GM19240 (cell line): Measurements from ENCODE around the gene ACADL.

Source experiments
- DNase-seq: peaks from one replicate; pipeline ENCODE4 v3.0.0; 2011; ENCODE audit warnings: low spot score; ENCODE audit not compliant: insufficient read length

The ACADL gene

GRCh38 chr2:210224941-210225672 lies at the start of gene ACADL:
Gene ACADL, minus strand, starts transcription at chr2:210225447. Its CDS starts 184 bp downstream, at chr2:210225263.
- no peak for DNase-seq

GRCh38 chr2:210271300-210271699 lies 46.1 kb upstream of the ACADL start:
- DNase-seq: no peak

- no peak for DNase-seq
Measured at GRCh38 chr2:210269148-210269547, 43.9 kb upstream of the ACADL start.

GRCh38 chr2:210268281-210268680 lies 43.0 kb upstream of the ACADL start:
- DNase-seq: no peak

GRCh38 chr2:210267698-210268097 lies 42.5 kb upstream of the ACADL start:
- no peak for DNase-seq

GRCh38 chr2:210264282-210264681 lies 39.0 kb upstream of the ACADL start:
- DNase-seq: no peak

- DNase-seq: no peak
Measured at GRCh38 chr2:210263841-210264240, 38.6 kb upstream of the ACADL start.

- no peak for DNase-seq
Measured at GRCh38 chr2:210262036-210262435, 36.8 kb upstream of the ACADL start.

- DNase-seq: no peak
Measured at GRCh38 chr2:210259687-210260086, 34.4 kb upstream of the ACADL start.

- no peak for DNase-seq
Measured at GRCh38 chr2:210252699-210253606, 27.7 kb upstream of the ACADL start.

- no peak for DNase-seq
Measured at GRCh38 chr2:210250622-210251021, 25.4 kb upstream of the ACADL start.

GRCh38 chr2:210233487-210233886 lies 8.2 kb upstream of the ACADL start:
- DNase-seq: no peak

GRCh38 chr2:210230984-210231383 lies 5.7 kb upstream of the ACADL start:
- DNase-seq: no peak

- no peak for DNase-seq
Measured at GRCh38 chr2:210230518-210230917, 5.3 kb upstream of the ACADL start.

GRCh38 chr2:210228586-210228985 lies 3.3 kb upstream of the ACADL start:
- no peak for DNase-seq

GRCh38 chr2:210227290-210228088 lies 2.2 kb upstream of the ACADL start:
- DNase-seq: no peak

- no peak for DNase-seq
Measured at GRCh38 chr2:210226223-210226622, 976 bp upstream of the ACADL start.

- no peak for DNase-seq
Measured at GRCh38 chr2:210224591-210224940, 681 bp downstream of the ACADL start.

GRCh38 chr2:210215120-210215519 lies 10.1 kb downstream of the ACADL start:
- DNase-seq: no peak

GRCh38 chr2:210210185-210210584 lies 15.1 kb downstream of the ACADL start:
- DNase-seq: no peak

GRCh38 chr2:210207929-210208328 lies 17.3 kb downstream of the ACADL start:
- DNase-seq: no peak

- DNase-seq: no peak
Measured at GRCh38 chr2:210203558-210203957, 21.7 kb downstream of the ACADL start.
